Endothelial cell of umbilical vein (primary cell): ENCODE results near the gene SH3RF1. TPM values are rescaled to one million over a fixed set of nuclear protein-coding genes. Genes with fewer than 3 reads are reported as not detected.
A peak's percentile ranks its signal among the peaks of the same experiment; 100 is the strongest.

ENCODE experiments used
- BruUV-seq: library from RNA; stranded (reverse); fragments of 400-500 nt; replicated peaks from 2 replicates; lab custom pipeline; 2021; lab: Mats Ljungman, UMichigan
- CTCF ChIA-PET: fragments of 300-600, 350-600 bp; sonication (Branson Sonifier 250); formaldehyde crosslinking; loops from one replicate; lab custom pipeline; 2021; ENCODE audit warnings: antibody characterized with exemption, inconsistent platforms; lab: Charles Lee
- POLR2A ChIA-PET: fragments of 300-600, 350-600 bp; sonication (Branson Sonifier 250); formaldehyde crosslinking; loops from one replicate; lab custom pipeline; 2021; ENCODE audit warnings: antibody characterized with exemption, inconsistent platforms; lab: Charles Lee
- DNase-seq: peaks from one replicate; pipeline ENCODE4 v3.0.0-alpha.2; 2011; ENCODE audit warnings: low read depth, low spot score
- FAIRE-seq: peaks from 2 replicates; lab custom pipeline; 2011; peaks lifted over from hg19 to GRCh38; lab: Jason Lieb, UNC
- H2AFZ ChIP-seq: 2 replicates; pipeline ENCODE4 v1.6.0; 2012; ENCODE audit warnings: low read depth, low read length, control low read depth, inconsistent platforms
- H3K27ac ChIP-seq: 2 replicates; pipeline ENCODE4 v1.5.1; 2011; ENCODE audit warnings: low read depth, mild to moderate bottlenecking, control low read depth, low read length, moderate library complexity; ENCODE audit not compliant: insufficient read depth
- H3K27me3 ChIP-seq, 2 experiments: 2 replicates each; pipeline versions ENCODE4 v1.6.0 to v1.6.1; 2011; ENCODE audit warnings: low read length in 2 of 2, mixed read lengths in 1 of 2; ENCODE audit not compliant: control insufficient read depth in 2 of 2, insufficient read depth in 2 of 2
- H3K36me3 ChIP-seq, 2 experiments: 2 replicates in 1 of 2; 3 replicates in 1 of 2; pipeline ENCODE4 v1.5.1; 2011; ENCODE audit warnings: low read length in 2 of 2, mild to moderate bottlenecking in 1 of 2, moderate library complexity in 1 of 2; ENCODE audit not compliant: control insufficient read depth in 2 of 2, insufficient read depth in 2 of 2; ENCODE audit errors: extremely low read depth in 1 of 2
- H3K4me1 ChIP-seq: 3 replicates; pipeline ENCODE4 v1.5.1; 2011; ENCODE audit warnings: mild to moderate bottlenecking, low read length; ENCODE audit not compliant: control insufficient read depth, insufficient read depth; ENCODE audit errors: extremely low read depth
- H3K4me2 ChIP-seq: 2 replicates; pipeline ENCODE4 v1.6.1; 2011; ENCODE audit warnings: low read length, control low read depth, mixed read lengths; ENCODE audit not compliant: insufficient read depth
- H3K4me3 ChIP-seq, 3 experiments: fragments of 200-600 bp in 1 of 3; sonication (generic), shearing (Covaris generic) in 1 of 3; replicated peaks in 1 of 3; 2 replicates each; pipeline ENCODE4 v1.5.1; 2011 to 2016; ENCODE audit warnings: control low read depth in 3 of 3, low read length in 3 of 3, mild to moderate bottlenecking in 2 of 3, inconsistent platforms in 1 of 3, low read depth in 1 of 3, moderate library complexity in 1 of 3; ENCODE audit not compliant: insufficient read depth in 1 of 3
- H3K79me2 ChIP-seq: 2 replicates; pipeline ENCODE4 v1.6.0; 2012; ENCODE audit warnings: low read length, inconsistent platforms; ENCODE audit not compliant: control insufficient read depth, insufficient read depth
- H3K9ac ChIP-seq: replicated peaks from 2 replicates; pipeline ENCODE3; 2011; ENCODE audit warnings: low read length, control low read depth; ENCODE audit not compliant: insufficient read depth; ENCODE audit errors: extremely low read depth
- H3K9me1 ChIP-seq: replicated peaks from 3 replicates; pipeline ENCODE4 v1.6.0; 2011; ENCODE audit warnings: mild to moderate bottlenecking, low read length; ENCODE audit not compliant: control insufficient read depth, insufficient read depth; ENCODE audit errors: extremely low read depth
- H3K9me3 ChIP-seq: replicated peaks from 2 replicates; pipeline ENCODE4 v1.5.1; 2012; ENCODE audit warnings: low read length, inconsistent platforms; ENCODE audit not compliant: control insufficient read depth, insufficient read depth
- H4K20me1 ChIP-seq: replicated peaks from 2 replicates; pipeline ENCODE3; 2011; ENCODE audit warnings: mild to moderate bottlenecking, low read length; ENCODE audit not compliant: control insufficient read depth, insufficient read depth; ENCODE audit errors: extremely low read depth
- FOS ChIP-seq: IDR thresholded peaks from 2 replicates; pipeline ENCODE4 v1.6.1; 2011; ENCODE audit warnings: mild to moderate bottlenecking, low read length, moderate library complexity, borderline replicate concordance; ENCODE audit not compliant: insufficient read depth
- GATA2 ChIP-seq: IDR thresholded peaks from 2 replicates; pipeline ENCODE4 v1.7.0; 2011; ENCODE audit warnings: low read depth, mild to moderate bottlenecking, moderate library complexity, mixed read lengths, low read length; ENCODE audit not compliant: insufficient read length, insufficient read depth
- JUN ChIP-seq: IDR thresholded peaks from 2 replicates; pipeline ENCODE4 v1.6.1; 2011; ENCODE audit warnings: borderline replicate concordance, low read depth; ENCODE audit not compliant: insufficient read length, insufficient read depth
- MAX ChIP-seq: IDR thresholded peaks from 2 replicates; pipeline ENCODE4 v1.6.1; 2011; ENCODE audit not compliant: insufficient read depth, insufficient read length
- POLR2A ChIP-seq: IDR thresholded peaks from 2 replicates; pipeline ENCODE4 v1.6.1; 2012; ENCODE audit warnings: low read depth, mild to moderate bottlenecking, control low read depth, low read length
- POLR2AphosphoS5 ChIP-seq: IDR thresholded peaks from 2 replicates; pipeline ENCODE4 v1.6.1; 2012; ENCODE audit warnings: low read depth, mild to moderate bottlenecking, control low read depth, low read length, moderate library complexity; ENCODE audit not compliant: insufficient read depth
- dilution Hi-C: fragments of 300-500 bp; cut with MboI; formaldehyde crosslinking; loops from one replicate; pipeline ENCODE4 v1.15.0; 2019; ENCODE audit warnings: low sequenced_read_pairs; ENCODE audit not compliant: extremely low pct_ligation_motif_present
- intact Hi-C: fragments of 100-400 bp; cut with micrococcal nuclease; formaldehyde crosslinking; loops from one replicate; pipeline ENCODE4 v1.10.0; 2022
- polyA plus RNA-seq, 4 experiments: library from polyadenylated mRNA; depleted of rRNA in 3 of 4; stranded (reverse) in 3 of 4; unstranded in 1 of 4; fragments of >200 nt; gene quantifications; 2 replicates each; pipeline versions ENCODE4 v1.2.1 to v1.2.3, GENCODE V29; 2011 to 2012; ENCODE audit warnings: missing spikeins in 1 of 4
- total RNA-seq: library from RNA; stranded (reverse); gene quantifications from 2 replicates; pipeline ENCODE4 v1.2.3, GENCODE V29; 2021

The SH3RF1 gene
- total and polyA plus RNA-seq, 2 donors (not counting 3 experiments of a cell fraction or from before 2014, with no cell fraction given) = 16.2 to 24.9 TPM

DNA sequence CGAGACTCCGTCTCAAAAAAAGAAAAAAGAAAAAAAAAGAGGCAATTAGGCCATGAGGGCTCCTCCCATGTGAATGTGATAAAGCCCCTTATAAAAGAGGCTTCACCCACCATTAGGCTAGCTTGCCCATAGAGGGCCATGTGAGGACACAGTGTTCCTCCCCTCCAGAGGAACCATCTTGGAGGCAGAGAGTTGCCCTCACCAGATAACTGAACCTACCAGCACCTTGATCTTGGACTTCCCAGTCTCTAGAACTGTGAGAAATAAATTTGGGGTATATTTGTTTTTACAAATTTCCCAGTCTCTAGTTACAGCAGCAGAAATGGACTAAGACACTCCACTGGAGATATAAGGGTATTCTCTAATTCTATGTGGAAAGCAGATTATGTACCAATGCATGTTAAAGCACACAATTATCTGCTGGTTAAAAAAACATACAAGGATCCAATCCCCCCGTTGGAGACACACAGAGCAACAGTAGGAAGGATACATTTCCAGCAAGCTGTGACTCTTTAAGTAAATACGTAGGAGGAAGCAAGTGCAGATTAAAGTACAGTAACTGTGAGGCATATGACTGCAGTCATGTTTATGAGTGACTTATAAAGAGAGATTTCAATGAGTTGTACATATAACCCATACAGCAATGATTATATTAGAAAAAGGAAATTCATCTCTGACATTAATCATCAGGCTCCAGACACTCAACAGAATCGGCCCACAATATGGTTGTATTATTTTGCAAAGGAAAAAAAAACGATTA, 21.4 kb downstream of the SH3RF1 start:
- DNase-seq (peak; percentile 85), FAIRE-seq (no peak)
- ChIA-PET CTCF (interaction anchor here (0.6 kb wide), 1 partner anchor 16 kb away, joined by 3 read pairs; no protein-coding TSS in a partner anchor), POLR2A (no interaction called here)
- Histone ChIP-seq H3K27me3 (no peaks in the 10 kb centered on the region), H3K4me1 (peaks cover 60% of the 10 kb centered on the region), H3K9me1 (no peaks in the 10 kb centered on the region), H3K4me3 (no peak overlapping the region), H2AFZ (no peak overlapping the region), H3K9ac (peak overlapping the region; percentile 11), H4K20me1 (no peaks in the 10 kb centered on the region), H3K9me3 (no peaks in the 10 kb centered on the region), H3K79me2 (peaks cover 90% of the 10 kb centered on the region), H3K27ac (peak overlapping the region; percentile 75), H3K36me3 (no peaks in the 10 kb centered on the region), H3K4me2 (peak overlapping the region; percentile 69)
- TF ChIP-seq GATA2 (peak; percentile 39), FOS (peak; percentile 74), POLR2AphosphoS5 (peak; percentile 33), POLR2A (no peak)
- no TSS peak for BruUV-seq
- intact Hi-C loops = no loop called here
- dilution Hi-C loops = no loop called here

GRCh38 chr4:169248645-169249044, 22.1 kb downstream of the SH3RF1 start:
- Histone ChIP-seq H3K27me3 (no peaks in the 10 kb centered on the region), H2AFZ (no peak overlapping the region), H3K36me3 (no peaks in the 10 kb centered on the region), H4K20me1 (no peaks in the 10 kb centered on the region), H3K27ac (no peak overlapping the region), H3K9me1 (no peaks in the 10 kb centered on the region), H3K4me3 (no peak overlapping the region), H3K9me3 (no peaks in the 10 kb centered on the region), H3K9ac (no peak overlapping the region), H3K4me1 (peaks cover 60% of the 10 kb centered on the region), H3K4me2 (no peak overlapping the region), H3K79me2 (peaks cover 90% of the 10 kb centered on the region)
- dilution Hi-C loops (no loop called here), intact Hi-C loops (no loop called here)
- TF ChIP-seq MAX (no peak), GATA2 (no peak), JUN (no peak)
- DNase-seq (no peak), FAIRE-seq (no peak)
- POLR2A ChIA-PET = no interaction called here
- CTCF ChIA-PET = no interaction called here
- no TSS peak for BruUV-seq
